Fibroblast of peridontal ligament (primary cell): Measurements from ENCODE around the gene HOXA11.

Source experiments
- DNase-seq: peaks from one replicate; pipeline ENCODE4 v3.0.0-alpha.2; 2010; ENCODE audit errors: extremely low read depth

HOXA11 gene

GRCh38 chr7:27133409-27134231, 51.4 kb downstream of the HOXA11 start:
- DNase-seq, result no peak

GRCh38 chr7:27132978-27133377, 52.1 kb downstream of the HOXA11 start:
- DNase-seq, result no peak

GRCh38 chr7:27132214-27132613, 52.8 kb downstream of the HOXA11 start:
- no peak for DNase-seq

GRCh38 chr7:27131390-27131819, 53.6 kb downstream of the HOXA11 start:
- DNase-seq, result no peak
